Astrocyte of the spinal cord (primary cell): ENCODE measurements around the gene APOC3.
A peak's percentile ranks its signal among the peaks of the same experiment; 100 is the strongest.

ENCODE experiments used
- DNase-seq: peaks from one replicate; pipeline ENCODE4 v3.0.0; 2011; ENCODE audit warnings: low read depth, low spot score
- H3K4me3 ChIP-seq: 2 replicates; pipeline ENCODE4 v1.5.1; 2011; ENCODE audit warnings: low read depth, mild to moderate bottlenecking, low read length, moderate library complexity
- CTCF ChIP-seq: IDR thresholded peaks from 2 replicates; pipeline ENCODE4 v1.5.1; 2012; ENCODE audit warnings: low read depth, mild to moderate bottlenecking, low read length, inconsistent platforms
- in situ Hi-C: cut with HindIII; loops from 2 replicates; pipeline ENCODE4 v1.10.0; 2017; ENCODE audit warnings: low sequenced_read_pairs

Gene APOC3

DNA sequence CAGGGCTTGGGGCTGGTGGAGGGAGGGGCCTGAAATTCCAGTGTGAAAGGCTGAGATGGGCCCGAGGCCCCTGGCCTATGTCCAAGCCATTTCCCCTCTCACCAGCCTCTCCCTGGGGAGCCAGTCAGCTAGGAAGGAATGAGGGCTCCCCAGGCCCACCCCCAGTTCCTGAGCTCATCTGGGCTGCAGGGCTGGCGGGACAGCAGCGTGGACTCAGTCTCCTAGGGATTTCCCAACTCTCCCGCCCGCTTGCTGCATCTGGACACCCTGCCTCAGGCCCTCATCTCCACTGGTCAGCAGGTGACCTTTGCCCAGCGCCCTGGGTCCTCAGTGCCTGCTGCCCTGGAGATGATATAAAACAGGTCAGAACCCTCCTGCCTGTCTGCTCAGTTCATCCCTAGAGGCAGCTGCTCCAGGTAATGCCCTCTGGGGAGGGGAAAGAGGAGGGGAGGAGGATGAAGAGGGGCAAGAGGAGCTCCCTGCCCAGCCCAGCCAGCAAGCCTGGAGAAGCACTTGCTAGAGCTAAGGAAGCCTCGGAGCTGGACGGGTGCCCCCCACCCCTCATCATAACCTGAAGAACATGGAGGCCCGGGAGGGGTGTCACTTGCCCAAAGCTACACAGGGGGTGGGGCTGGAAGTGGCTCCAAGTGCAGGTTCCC is at the start of gene APOC3:
APOC3 (plus strand) TSS at position 383 of the 659 bp plus-strand sequence. CDS start 676 bp downstream, outside the sequence.
- in situ Hi-C loops: no loop called here
- DNase-seq: no peak
- no peak within 1 kb of the TSS for H3K4me3 ChIP-seq
- TF ChIP-seq CTCF: no peak

DNA sequence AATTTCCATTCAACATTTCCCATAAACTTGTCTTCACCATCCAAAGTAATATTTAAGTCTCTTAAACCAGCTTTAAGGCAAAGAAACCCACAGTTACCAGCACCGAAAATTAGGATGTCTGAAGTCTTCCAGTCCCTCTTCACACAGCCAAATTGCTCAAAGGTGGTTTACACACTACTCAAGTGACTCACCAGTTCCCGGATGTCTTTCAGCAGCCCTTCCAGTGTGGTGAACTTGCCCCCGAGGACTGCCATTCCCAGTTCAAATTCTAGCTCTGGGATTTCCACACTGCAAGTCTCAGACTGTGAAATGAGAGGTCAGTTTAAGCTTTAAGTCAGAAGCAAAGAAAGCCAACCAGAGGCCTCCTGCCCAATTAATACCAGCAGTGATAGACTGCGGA is 47.0 kb upstream of the APOC3 start:
- peak; percentile 19 for DNase-seq
- in situ Hi-C loops: no loop called here
- H3K4me3 ChIP-seq: no peak overlapping the region
- no peak for TF ChIP-seq CTCF

DNA sequence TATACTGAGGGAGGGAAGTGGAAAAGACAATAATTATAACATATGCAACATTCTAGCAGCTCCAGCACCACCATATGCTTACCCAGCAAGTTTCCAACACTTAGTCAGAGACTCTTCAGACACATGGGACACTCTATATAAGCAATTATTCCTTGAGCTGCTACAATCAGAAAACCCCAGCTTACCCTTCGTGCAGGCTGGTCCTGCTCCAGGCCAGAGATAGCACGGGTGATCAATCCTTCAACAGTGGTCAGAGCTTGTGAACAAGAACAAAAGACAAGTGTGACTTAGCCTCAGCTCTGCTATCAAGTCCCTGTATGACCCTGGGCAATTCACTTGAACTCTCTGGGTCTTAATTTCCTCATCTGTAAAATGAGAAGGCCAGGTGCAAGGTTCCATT is 43.4 kb upstream of the APOC3 start:
- H3K4me3 ChIP-seq: no peak overlapping the region
- no peak for TF ChIP-seq CTCF
- in situ Hi-C loops: no loop called here
- no peak for DNase-seq

DNA sequence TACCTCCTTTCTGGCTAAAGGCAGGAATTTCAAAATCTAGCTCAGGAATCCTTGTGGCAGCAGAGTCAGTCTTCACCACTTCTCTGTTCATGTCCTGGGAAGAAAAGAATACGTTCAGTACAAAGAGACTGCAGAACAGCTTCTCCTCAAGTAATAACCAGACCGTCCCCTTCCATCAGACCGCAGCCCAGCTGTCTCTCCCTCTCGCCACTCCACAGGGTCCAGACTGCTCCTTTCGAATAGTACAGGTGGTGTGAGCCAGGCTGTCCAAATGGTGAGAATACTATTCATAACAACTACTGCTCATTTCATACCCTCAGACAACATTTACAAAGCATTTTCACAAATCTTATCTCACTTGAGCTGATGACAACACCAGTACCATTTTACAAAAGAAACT is 42.7 kb upstream of the APOC3 start:
- TF ChIP-seq CTCF: no peak
- peak overlapping the region; percentile 80 for H3K4me3 ChIP-seq
- DNase-seq: no peak
- in situ Hi-C loops: no loop called here

DNA sequence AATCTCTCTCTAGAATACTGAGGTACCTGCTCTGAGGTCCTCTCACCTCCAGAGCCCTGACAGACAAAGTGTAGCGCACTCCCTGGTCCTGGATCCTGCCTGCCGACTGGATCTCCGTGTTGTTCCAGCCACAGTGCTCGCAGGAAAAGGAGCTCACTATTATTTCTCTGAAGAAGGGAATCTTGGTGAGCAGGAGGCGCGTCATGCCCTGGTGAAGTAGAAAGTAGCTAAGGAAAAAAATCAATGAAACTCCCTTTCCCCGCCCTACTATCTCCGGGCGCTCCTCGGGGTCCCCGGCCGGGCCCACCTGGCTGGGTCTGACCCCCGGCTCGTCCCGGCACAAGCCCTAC is 42.3 kb upstream of the APOC3 start:
- in situ Hi-C loops: no loop called here
- no peak for TF ChIP-seq CTCF
- peak overlapping the region; percentile 80 for H3K4me3 ChIP-seq

GRCh38 chr11:116787786-116788486 is 41.8 kb upstream of the APOC3 start, which contains the start of gene ZPR1:
TSS of gene ZPR1 (minus strand) at chr11:116788023. CDS start at chr11:116787990, 33 bp downstream.
- TF ChIP-seq CTCF: no peak
- H3K4me3 ChIP-seq: peak within 1 kb of the TSS; percentile 80
- peak; percentile 72 for DNase-seq
- in situ Hi-C loops: no loop called here

More for the DNA sequence above, 42.3 kb upstream of the APOC3 start:
- DNase-seq: no peak
